Measurements from ENCODE around the gene CCBE1. TPM values are rescaled to one million over a fixed set of nuclear protein-coding genes. Genes with fewer than 3 reads are reported as not detected.

CCBE1 gene
- total and polyA plus RNA-seq, 2 of the 4 experiments (the other 2 are of a cell fraction): 64.8 to 148 TPM

DNA sequence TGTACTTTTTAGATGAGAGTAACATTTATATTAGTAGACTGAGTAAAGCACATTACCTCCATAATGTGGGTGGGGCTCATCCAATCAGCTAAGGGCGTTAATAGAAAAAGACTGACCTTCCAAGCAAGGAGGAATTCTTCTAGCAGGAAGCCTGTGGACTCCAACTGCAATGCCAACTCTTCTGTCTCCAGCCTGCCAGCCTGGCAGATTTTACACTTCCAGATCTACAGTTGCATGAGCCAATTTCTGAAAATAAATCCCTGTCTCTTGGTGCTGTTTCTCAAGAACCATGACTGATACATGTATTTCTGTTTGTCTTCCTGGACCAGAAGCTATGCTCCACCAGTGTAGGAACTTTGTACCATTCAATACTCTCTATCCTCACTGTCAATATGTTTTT lies 269.2 kb downstream of the CCBE1 start:
- BruUV-seq (replicated peaks): no TSS peak
- no peaks in the 10 kb centered on the region for H3K79me1 ChIP-seq (ENCODE audit: low read depth in 1 of 2, low read length in 2 of 2)
- H2AK5ac ChIP-seq (ENCODE audit: low read depth, low read length): no peak overlapping the region
- in situ Hi-C loops (cut with MboI; ENCODE audit: low sequenced_read_pairs) (no loop called here), intact Hi-C loops (cut with micrococcal nuclease) (no loop called here), dilution Hi-C loops (cut with HindIII; ENCODE audit: low sequenced_read_pairs, unreplicated experiment) (loop anchor here (25.0 kb wide), 1 partner anchor 384 kb away; no protein-coding TSS in a partner anchor)
- H3K4me2 ChIP-seq (ENCODE audit: low read depth, low read length): no peak overlapping the region
- WGBS, 2 experiments (ENCODE audit: extremely low coverage in 2 of 2, insufficient read length in 1 of 2): no CpG with 5 or more reads among the region's 1 CpG
- H3K4me1 ChIP-seq (ENCODE audit: control insufficient read depth, insufficient read depth, low read length): no peaks in the 10 kb centered on the region; the same call in 1 of the 2 replicates
- H3K14ac ChIP-seq (replicated peaks; ENCODE audit: low read depth, low read length): no peak overlapping the region
- H3K9me3 ChIP-seq (ENCODE audit: control insufficient read depth, insufficient read depth, low read length): no peaks in the 10 kb centered on the region
- ATAC-seq (ENCODE audit: low read depth) (no peak), DNase-seq (no peak)
- no peak overlapping the region for H2AK9ac ChIP-seq (replicated peaks; ENCODE audit: low read depth, low read length, poor library complexity)
- no peaks in the 10 kb centered on the region for H3K9me1 ChIP-seq (ENCODE audit: insufficient read depth, low read length)
- TF ChIP-seq CHD1 (IDR thresholded peaks at IDR 0.05; ENCODE audit: low read depth, low read length) (no peak), RFX5 (IDR thresholded peaks at IDR 0.05; ENCODE audit: low read depth, low read length) (no peak), RAD21 (IDR thresholded peaks at IDR 0.05; ENCODE audit: low read length) (no peak)
- H3K4me3 ChIP-seq (ENCODE audit: insufficient read depth, low read depth, low read length): no peak overlapping the region
- no peak overlapping the region for H2BK5ac ChIP-seq (ENCODE audit: low read depth, low read length, poor library complexity, severe bottlenecking)
- ChIA-PET CTCF (no interaction called here), POLR2A (ENCODE audit: unreplicated experiment) (no interaction called here)
- H3K4ac ChIP-seq (ENCODE audit: low read depth, low read length): no peak overlapping the region
- H3K56ac ChIP-seq (ENCODE audit: extremely low read depth, insufficient read depth, low read length): no peak overlapping the region
- H3K27ac ChIP-seq (ENCODE audit: insufficient read depth, low read length): no peak overlapping the region
- no peak overlapping the region for H2BK20ac ChIP-seq (ENCODE audit: low read depth, low read length)
- H4K8ac ChIP-seq (ENCODE audit: low read depth in 2 of 2, low read length in 2 of 2): no peak overlapping the region
- no peak overlapping the region for H2BK15ac ChIP-seq (ENCODE audit: low read depth, low read length)
- no peak overlapping the region for H3K23ac ChIP-seq (ENCODE audit: low read depth, low read length)
- no peaks in the 10 kb centered on the region for H3K36me3 ChIP-seq (ENCODE audit: control insufficient read depth, insufficient read depth, low read length)
- H4K20me1 ChIP-seq (ENCODE audit: insufficient read depth, low read length): no peaks in the 10 kb centered on the region
- H4K91ac ChIP-seq (ENCODE audit: insufficient read depth, low read depth, low read length): no peak overlapping the region
- no peak overlapping the region for H3K18ac ChIP-seq (ENCODE audit: low read depth, low read length)
- H3K27me3 ChIP-seq (ENCODE audit: control insufficient read depth, insufficient read depth, low read length): peaks cover 3% of the 10 kb centered on the region; the same call in 1 of the 2 replicates
- H2AFZ ChIP-seq (replicated peaks; ENCODE audit: low read length, poor library complexity): no peak overlapping the region
- H3K9ac ChIP-seq (ENCODE audit: low read depth, low read length): no peak overlapping the region
- no peak overlapping the region for H4K5ac ChIP-seq (ENCODE audit: low read depth, low read length)
- no peak overlapping the region for H2BK120ac ChIP-seq (ENCODE audit: low read depth, low read length)

All from IMR-90 (cell line).